CD4-positive, CD25-positive, alpha-beta regulatory T cell (primary cell): Measurements from ENCODE around the gene THTPA. TPM values are rescaled to one million over a fixed set of nuclear protein-coding genes. Genes with fewer than 3 reads are reported as not detected.
A peak's percentile ranks its signal among the peaks of the same experiment; 100 is the strongest.
"Not testable (repeated sequence)": the region's sequence is repeated elsewhere in the genome, so short reads cannot be mapped to it uniquely, and the experiment has no call there.

Experiments
- ATAC-seq, 2 donors: fragments of 150-1000 bp; cut with Tn5 transposase; one replicate each; pipeline ENCODE4 v1.10.0; 2021; ENCODE audit warnings: low read depth in 2 of 2, moderate number of reproducible peaks in 2 of 2, moderate library complexity in 1 of 2
- DNase-seq, 3 donors: peaks; one replicate each; pipeline versions ENCODE4 v3.0.0 to v3.0.0-alpha.2; 2012 to 2022; ENCODE audit warnings: mixed read lengths in 1 of 3
- H3K27ac ChIP-seq: one replicate; pipeline ENCODE4 v1.7.0; 2013; ENCODE audit warnings: mild to moderate bottlenecking, low read length; ENCODE audit not compliant: insufficient read depth, poor library complexity, severe bottlenecking
- H3K27me3 ChIP-seq: one replicate; pipeline ENCODE4 v1.7.0; 2013; ENCODE audit warnings: low read length; ENCODE audit not compliant: control insufficient read depth, insufficient read depth
- H3K36me3 ChIP-seq: one replicate; pipeline ENCODE4 v1.7.0; 2013; ENCODE audit warnings: mild to moderate bottlenecking, low read length, moderate library complexity; ENCODE audit not compliant: control insufficient read depth, insufficient read depth
- H3K4me1 ChIP-seq: 2 replicates; pipeline ENCODE4 v1.7.0; 2013; ENCODE audit warnings: mild to moderate bottlenecking, low read length; ENCODE audit not compliant: insufficient read depth, control insufficient read depth, poor library complexity, severe bottlenecking
- H3K4me3 ChIP-seq: one replicate; pipeline ENCODE4 v1.7.0; 2013; ENCODE audit warnings: low read depth, mild to moderate bottlenecking, low read length, moderate library complexity
- H3K9me3 ChIP-seq, 2 experiments: 1 replicate in 1 of 2; 2 replicates in 1 of 2; pipeline ENCODE4 v1.7.0; 2013; ENCODE audit warnings: low read length in 2 of 2, mild to moderate bottlenecking in 1 of 2, moderate library complexity in 1 of 2; ENCODE audit not compliant: control insufficient read depth in 2 of 2
- H3K27ac Mint-ChIP-seq, 3 donors: one replicate each; pipeline ENCODE4 v1.8.0; 2020 to 2022; ENCODE audit warnings: mild to moderate bottlenecking in 3 of 3, mixed read lengths in 3 of 3, moderate library complexity in 2 of 3
- H3K27me3 Mint-ChIP-seq: one replicate; pipeline ENCODE4 v1.8.0; 2022; ENCODE audit warnings: mild to moderate bottlenecking, mixed read lengths
- H3K36me3 Mint-ChIP-seq: one replicate; pipeline ENCODE4 v1.8.0; 2020; ENCODE audit warnings: mixed read lengths
- H3K4me1 Mint-ChIP-seq, 4 donors: one replicate each; pipeline ENCODE4 v1.8.0; 2020 to 2022; ENCODE audit warnings: mixed read lengths in 4 of 4, mild to moderate bottlenecking in 1 of 4
- H3K4me3 Mint-ChIP-seq, 4 donors: one replicate each; pipeline ENCODE4 v1.8.0; 2020 to 2022; ENCODE audit warnings: mild to moderate bottlenecking in 4 of 4, mixed read lengths in 4 of 4, moderate library complexity in 3 of 4
- H3K9me3 Mint-ChIP-seq, 7 donors: one replicate each; pipeline ENCODE4 v1.8.0; 2020 to 2022; ENCODE audit warnings: mixed read lengths in 7 of 7, mild to moderate bottlenecking in 3 of 7, moderate library complexity in 2 of 7
- polyA plus RNA-seq, 4 donors: library from polyadenylated mRNA; unstranded; fragments of 300-500 nt; fragmentation: Illumina TruSeq; gene quantifications; one replicate each; pipeline ENCODE4 v1.2.3, GENCODE V29; 2021
- total RNA-seq: library from RNA; stranded (reverse); gene quantifications from one replicate; pipeline ENCODE4 v1.2.3, GENCODE V29; 2022

The THTPA gene
- total and polyA plus RNA-seq, 5 donors from 2014 or later, result 7.5 to 14.6 (median 11.0) TPM

DNA sequence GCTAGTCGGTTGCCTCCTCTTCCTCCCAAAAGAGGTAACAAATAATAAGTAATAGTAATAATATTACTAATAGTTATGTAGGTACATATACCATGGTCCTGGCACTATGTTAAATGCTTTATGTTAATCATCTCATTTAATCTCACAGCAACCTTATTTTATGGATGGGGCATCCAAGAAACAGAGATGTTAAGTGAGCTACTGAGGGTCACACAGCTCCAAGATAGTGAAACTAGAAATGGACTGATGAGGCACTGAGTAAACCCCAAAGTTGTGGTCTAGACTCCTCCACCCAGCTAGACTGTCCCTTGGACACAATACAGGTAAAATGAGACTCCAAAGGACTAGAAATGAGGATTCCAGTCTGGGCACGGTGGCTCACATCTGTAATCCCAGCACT, 19.6 kb upstream of the THTPA start:
- Histone ChIP-seq H3K9me3 (no peaks in the 10 kb centered on the region), H3K4me1 (no peaks in the 10 kb centered on the region), H3K4me3 (no peak overlapping the region), H3K36me3 (no peaks in the 10 kb centered on the region), H3K27me3 (no peaks in the 10 kb centered on the region), H3K27ac (no peak overlapping the region)
- Mint-ChIP-seq H3K27ac (no peak overlapping the region), H3K4me3 (no peak overlapping the region), H3K9me3 (peaks cover 0 to 1% (median 0%) of the 10 kb centered on the region in 7 donors), H3K4me1 (no peaks in the 10 kb centered on the region), H3K36me3 (no peaks in the 10 kb centered on the region), H3K27me3 (peaks cover 6% of the 10 kb centered on the region)
- DNase-seq (no peak), ATAC-seq (no peak)

GRCh38 chr14:23536906-23537305, 19.2 kb upstream of the THTPA start:
- H3K9me3 ChIP-seq, H3K27ac ChIP-seq, H3K36me3 ChIP-seq, H3K4me1 ChIP-seq, H3K27me3 ChIP-seq, H3K36me3 Mint-ChIP-seq, H3K27ac Mint-ChIP-seq, DNase-seq, ATAC-seq, H3K27me3 Mint-ChIP-seq, H3K4me3 ChIP-seq, H3K4me1 Mint-ChIP-seq, H3K9me3 Mint-ChIP-seq, H3K4me3 Mint-ChIP-seq: not testable (repeated sequence)

GRCh38 chr14:23537351-23538049, 18.6 kb upstream of the THTPA start:
- Mint-ChIP-seq H3K36me3 (no peaks in the 10 kb centered on the region), H3K4me1 (no peaks in the 10 kb centered on the region), H3K27me3 (peaks cover 10% of the 10 kb centered on the region), H3K9me3 (peaks cover 0 to 1% (median 0%) of the 10 kb centered on the region in 7 donors), H3K4me3 (no peak overlapping the region), H3K27ac (no peak overlapping the region)
- no peaks in the 10 kb centered on the region for H3K4me1 ChIP-seq
- H3K4me3 ChIP-seq, result no peak overlapping the region
- H3K27me3 ChIP-seq, result no peaks in the 10 kb centered on the region
- no peak for ATAC-seq
- DNase-seq, result no peak
- H3K27ac ChIP-seq, result no peak overlapping the region
- H3K9me3 ChIP-seq, result no peaks in the 10 kb centered on the region
- H3K36me3 ChIP-seq, result no peaks in the 10 kb centered on the region

DNA sequence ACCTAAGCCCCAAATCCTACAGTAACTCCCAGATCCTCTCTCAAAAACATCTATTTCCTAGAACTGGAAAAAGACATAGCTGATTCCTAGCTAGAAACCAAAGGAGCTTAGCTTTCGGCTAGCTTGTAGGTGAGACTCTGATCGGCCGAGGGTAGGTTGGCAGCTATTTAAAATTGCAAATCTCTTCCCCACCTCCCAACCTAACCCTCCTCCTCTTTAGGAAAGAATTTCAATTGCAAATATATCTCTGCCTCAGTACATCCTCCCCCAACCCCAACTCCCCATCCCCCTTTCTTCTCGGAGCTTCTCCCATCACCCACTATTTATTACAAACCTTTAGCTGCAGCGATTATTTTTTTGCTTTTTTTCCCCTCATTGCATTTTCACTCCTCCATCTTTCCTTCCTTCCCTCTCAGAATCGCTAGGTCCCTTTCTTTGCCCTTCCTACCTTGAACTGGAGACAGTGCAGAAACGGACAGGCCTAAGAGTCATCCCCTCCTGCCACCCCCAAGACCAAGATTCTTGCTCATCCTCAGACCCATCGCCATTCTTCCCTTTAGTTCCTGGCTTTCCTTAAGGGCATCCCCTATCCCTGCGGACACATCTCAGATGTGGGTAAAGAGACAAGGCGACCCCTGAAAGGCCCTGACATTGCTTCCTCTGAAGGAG, 17.9 kb upstream of the THTPA start:
- peak overlapping the region in 1 of 3 donors; percentile 29 for H3K27ac Mint-ChIP-seq
- DNase-seq (no peak), ATAC-seq (no peak)
- Histone ChIP-seq H3K4me1 (no peaks in the 10 kb centered on the region), H3K9me3 (no peaks in the 10 kb centered on the region), H3K4me3 (no peak overlapping the region), H3K27ac (no peak overlapping the region), H3K27me3 (no peaks in the 10 kb centered on the region), H3K36me3 (no peaks in the 10 kb centered on the region)
- no peaks in the 10 kb centered on the region for H3K36me3 Mint-ChIP-seq
- H3K27me3 Mint-ChIP-seq, result peaks cover 10% of the 10 kb centered on the region
- no peaks in the 10 kb centered on the region for H3K4me1 Mint-ChIP-seq
- H3K4me3 Mint-ChIP-seq, result no peak overlapping the region
- H3K9me3 Mint-ChIP-seq, result peaks cover 0 to 1% (median 0%) of the 10 kb centered on the region in 7 donors

DNA sequence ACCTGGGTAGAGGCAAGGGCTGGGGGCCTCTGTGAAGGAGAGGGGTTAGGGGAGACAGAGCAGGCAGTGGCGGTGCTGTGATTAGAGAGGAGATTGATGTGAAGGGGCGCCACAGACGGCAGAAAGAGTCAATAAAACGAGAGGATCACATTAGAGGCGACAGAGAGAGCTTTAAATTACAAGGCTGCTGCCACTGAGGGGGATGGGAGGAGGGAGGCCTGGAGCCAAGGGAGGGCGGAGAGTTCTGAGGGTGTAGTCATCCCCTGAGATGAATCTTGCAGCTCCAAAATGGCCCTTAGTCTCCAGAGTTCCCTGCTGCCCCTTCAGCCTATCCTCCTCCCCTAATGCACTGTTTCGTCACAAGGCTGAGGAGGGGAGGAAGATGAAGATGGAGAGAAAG, 17.3 kb upstream of the THTPA start:
- DNase-seq, result no peak
- no peak overlapping the region for H3K4me3 Mint-ChIP-seq
- H3K27me3 Mint-ChIP-seq, result peaks cover 10% of the 10 kb centered on the region

GRCh38 chr14:23539248-23540140, 16.6 kb upstream of the THTPA start:
- Mint-ChIP-seq H3K27ac (peak overlapping the region in 1 of 3 donors; percentile 8), H3K36me3 (no peaks in the 10 kb centered on the region)
- peak in 2 of 3 donors; percentile 25 to 33 for DNase-seq

More for the DNA sequence above, 17.3 kb upstream of the THTPA start:
- Histone ChIP-seq H3K36me3 (no peaks in the 10 kb centered on the region), H3K4me1 (no peaks in the 10 kb centered on the region), H3K4me3 (no peak overlapping the region), H3K27me3 (no peaks in the 10 kb centered on the region), H3K9me3 (no peaks in the 10 kb centered on the region), H3K27ac (no peak overlapping the region)
- no peaks in the 10 kb centered on the region for H3K4me1 Mint-ChIP-seq
- H3K36me3 Mint-ChIP-seq, result no peaks in the 10 kb centered on the region
- H3K9me3 Mint-ChIP-seq, result peaks cover 0 to 1% (median 0%) of the 10 kb centered on the region in 7 donors
- H3K27ac Mint-ChIP-seq, result no peak overlapping the region
- ATAC-seq, result no peak

GRCh38 chr14:23540141-23540469, 16.0 kb upstream of the THTPA start:
- Mint-ChIP-seq H3K36me3 (no peaks in the 10 kb centered on the region), H3K4me3 (no peak overlapping the region), H3K27me3 (peaks cover 15% of the 10 kb centered on the region), H3K4me1 (no peaks in the 10 kb centered on the region), H3K9me3 (peaks cover 0 to 1% (median 0%) of the 10 kb centered on the region in 7 donors), H3K27ac (no peak overlapping the region)
- ATAC-seq, result no peak
- H3K36me3 ChIP-seq, result no peaks in the 10 kb centered on the region
- no peak for DNase-seq
- no peak overlapping the region for H3K4me3 ChIP-seq
- H3K9me3 ChIP-seq, result no peaks in the 10 kb centered on the region
- H3K27me3 ChIP-seq, result no peaks in the 10 kb centered on the region
- H3K4me1 ChIP-seq, result no peaks in the 10 kb centered on the region
- no peak overlapping the region for H3K27ac ChIP-seq

More at GRCh38 chr14:23539248-23540140, 16.6 kb upstream of the THTPA start:
- H3K27me3 Mint-ChIP-seq, result peaks cover 11% of the 10 kb centered on the region
- H3K4me3 Mint-ChIP-seq, result no peak overlapping the region
- Histone ChIP-seq H3K36me3 (no peaks in the 10 kb centered on the region), H3K9me3 (no peaks in the 10 kb centered on the region), H3K27me3 (no peaks in the 10 kb centered on the region), H3K4me1 (no peaks in the 10 kb centered on the region), H3K4me3 (no peak overlapping the region), H3K27ac (no peak overlapping the region)
- ATAC-seq, result peak; percentile 57 to 60
- peaks cover 0 to 1% (median 0%) of the 10 kb centered on the region in 7 donors for H3K9me3 Mint-ChIP-seq
- no peaks in the 10 kb centered on the region for H3K4me1 Mint-ChIP-seq
